Activated CD4-positive, alpha-beta T cell treated with anti-CD3 and anti-CD28 coated beads, Interleukin-2, amount 10 ng/mL, durations not matched to agents 24 days and 14 days (primary cell): ENCODE data around the gene RAB39B. TPM values are rescaled to one million over a fixed set of nuclear protein-coding genes. Genes with fewer than 3 reads are reported as not detected.

ENCODE experiments used
- total RNA-seq: library from RNA; stranded (reverse); gene quantifications from 2 replicates; pipeline ENCODE4 v1.2.3, GENCODE V29; 2022

RAB39B gene
- total RNA-seq, 1 donor from 2014 or later: 9.5 TPM

Other genes with a start within 250 kb of the RAB39B start
- 3.0 and 3.7 TPM in 2 replicates for gene F8, start 241.8 kb downstream of the RAB39B start, total RNA-seq
- 74.9 and 75.7 TPM in 2 replicates for gene FUNDC2, start 237.6 kb downstream of the RAB39B start, total RNA-seq
- gene CMC4, start 193.4 kb downstream of the RAB39B start, total RNA-seq: 2.5 and 3.6 TPM in 2 replicates
- 9.8 and 11.4 TPM in 2 replicates for gene MTCP1, start 193.4 kb downstream of the RAB39B start, total RNA-seq
- 28.8 and 28.9 TPM in 2 replicates for gene BRCC3, start 193.0 kb downstream of the RAB39B start, total RNA-seq
- gene VBP1, start 48.0 kb downstream of the RAB39B start, total RNA-seq: 86.4 and 87.5 TPM in 2 replicates
- gene CLIC2, start 70.1 kb upstream of the RAB39B start, total RNA-seq: 0.17 and 0.58 TPM in 2 replicates
- gene F8A2, start 117.6 kb upstream of the RAB39B start, total RNA-seq: not detected in 2 replicates
- gene F8A3, start 194.1 kb upstream of the RAB39B start, total RNA-seq: 24.4 and 29.1 TPM in 2 replicates